GM19467 (cell line): Measurements from ENCODE around the gene MED9.
"Not testable (repeated sequence)": the region's sequence is repeated elsewhere in the genome, so short reads cannot be mapped to it uniquely, and the experiment has no call there.

Source experiments
- ATAC-seq: cut with Tn5 transposase; IDR thresholded peaks from one replicate; pipeline ENCODE4 v1.9.1; 2021; ENCODE audit warnings: mild to moderate bottlenecking, moderate library complexity; ENCODE audit not compliant: unreplicated experiment

The MED9 gene

DNA sequence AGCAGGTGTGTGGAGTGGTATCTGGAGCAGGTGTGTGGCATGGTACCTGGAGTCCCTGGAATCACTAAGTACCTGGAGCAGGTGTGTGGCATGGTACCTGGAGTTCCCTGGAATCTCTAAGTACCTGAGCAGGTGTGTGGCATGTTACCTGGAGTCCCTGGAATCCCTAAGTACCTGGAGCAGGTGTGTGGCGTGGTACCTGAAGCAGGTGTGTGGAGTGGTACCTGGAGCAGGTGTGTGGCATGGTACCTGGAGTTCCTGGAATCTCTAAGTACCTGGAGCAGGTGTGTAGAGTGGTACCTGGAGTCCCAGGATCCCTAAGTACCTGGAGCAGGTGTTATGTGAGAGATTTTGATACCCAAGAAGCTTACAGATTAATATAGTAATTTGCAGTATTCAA lies 22.1 kb upstream of the MED9 start:
- not testable (repeated sequence) for ATAC-seq

DNA sequence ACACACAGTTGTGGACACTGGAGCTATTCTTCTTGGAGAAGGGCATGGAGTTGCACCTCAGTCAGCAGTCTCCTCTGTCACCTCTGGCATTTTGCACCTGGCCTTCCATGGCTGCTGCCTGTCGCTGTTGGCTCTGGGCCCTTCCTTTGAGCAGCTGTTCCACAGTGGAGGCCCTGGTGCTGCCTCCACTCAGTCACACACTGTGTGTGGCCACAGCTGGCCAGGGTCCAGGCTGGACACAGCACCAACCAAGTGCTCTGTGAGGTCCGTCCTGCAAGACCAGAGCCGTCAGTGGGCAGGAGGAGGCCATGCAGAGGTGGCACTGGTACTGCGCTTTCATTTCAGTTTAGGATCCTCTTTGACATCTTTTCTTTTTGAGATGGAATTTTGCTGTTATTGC lies 21.6 kb upstream of the MED9 start:
- ATAC-seq, result no peak

DNA sequence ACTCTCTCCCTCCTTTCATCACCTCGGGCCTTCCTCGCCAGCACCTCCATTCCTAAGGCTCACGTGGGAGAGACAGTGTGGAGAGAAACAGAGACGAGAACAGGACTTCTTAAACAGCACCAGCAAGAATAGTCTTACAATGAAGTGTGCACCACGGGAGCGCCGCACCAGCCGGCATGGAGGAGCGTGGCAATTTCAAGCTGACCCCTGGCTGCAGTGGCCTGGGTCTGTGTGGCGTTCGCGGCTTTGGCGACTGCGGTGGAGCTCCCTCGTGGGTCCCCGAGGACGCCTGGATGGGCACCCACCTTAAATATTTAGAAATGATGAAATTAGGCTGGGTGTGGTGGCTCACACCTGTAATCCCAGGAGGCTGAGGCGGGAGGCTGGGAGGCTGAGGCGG lies 20.5 kb upstream of the MED9 start:
- ATAC-seq, result no peak

DNA sequence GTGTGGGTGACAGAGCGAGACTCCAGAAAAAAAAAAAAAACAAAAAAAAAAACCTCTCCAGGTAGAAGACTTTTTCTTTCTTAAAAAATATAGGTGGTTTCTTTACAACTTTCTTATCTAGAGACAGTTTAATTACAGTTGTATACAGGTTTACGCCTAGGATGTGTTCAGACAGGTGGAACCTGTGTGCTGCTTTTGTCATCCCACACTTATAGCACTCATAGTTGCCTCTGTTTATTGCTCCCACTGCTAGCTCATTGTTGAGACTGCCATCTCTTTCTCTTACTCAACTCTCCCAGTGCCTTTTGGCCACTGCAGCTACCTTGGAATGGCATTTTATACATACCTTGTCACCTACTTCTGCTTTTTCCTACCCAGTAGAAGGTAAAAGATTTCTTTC lies 19.1 kb upstream of the MED9 start:
- ATAC-seq, result no peak

DNA sequence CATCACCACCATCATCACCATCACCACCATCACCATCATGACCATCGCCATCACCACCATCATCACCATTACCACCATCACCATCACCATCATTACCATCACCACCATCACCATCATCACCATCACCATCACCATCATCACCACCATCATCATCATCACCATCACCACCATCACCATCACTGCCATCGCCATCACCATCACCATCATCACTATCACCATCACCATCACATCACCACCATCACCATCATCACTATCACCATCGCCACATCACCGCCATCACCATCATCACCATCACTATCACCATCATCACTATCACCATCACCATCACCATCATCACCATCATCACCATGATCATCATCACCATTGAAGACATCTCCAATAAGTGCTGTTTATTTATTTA lies 16.8 kb upstream of the MED9 start:
- ATAC-seq, result no peak

DNA sequence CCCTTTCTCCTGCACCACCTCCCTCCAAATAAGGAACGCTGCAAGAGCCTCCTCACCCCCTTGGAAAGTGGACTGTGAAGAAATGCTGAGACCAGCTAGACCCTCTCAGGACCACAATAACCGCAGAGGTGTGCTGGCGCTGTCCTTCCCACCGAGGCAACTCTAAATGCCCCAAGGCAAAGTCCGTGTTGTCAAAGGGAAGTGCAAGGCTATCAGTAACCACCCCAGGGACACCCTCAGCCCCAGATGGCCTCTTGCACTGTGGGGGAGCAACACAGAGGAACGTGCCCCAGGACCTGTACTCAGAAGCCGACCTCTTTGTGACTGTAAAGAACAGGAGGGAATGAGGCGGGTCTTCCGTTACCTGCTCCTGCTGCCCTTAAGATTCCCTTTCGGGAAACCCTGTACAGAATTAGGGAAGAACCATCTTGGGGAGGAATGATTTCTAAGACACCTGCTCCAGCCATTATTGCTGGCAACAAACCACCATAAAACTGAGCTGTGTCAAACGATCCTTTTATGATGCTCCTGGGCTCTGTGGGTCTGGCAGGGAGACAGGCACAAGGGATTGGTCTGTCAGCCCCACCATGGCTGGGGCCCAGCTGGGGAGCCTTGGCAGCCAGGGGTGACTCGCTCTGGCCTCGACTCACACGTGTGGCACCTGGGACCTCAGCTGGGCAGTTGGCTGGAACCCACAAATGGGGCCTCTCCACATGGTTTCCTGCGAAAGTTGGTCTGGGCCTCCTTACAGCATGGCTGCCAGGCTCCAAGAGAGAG lies 14.6 kb upstream of the MED9 start:
- no peak for ATAC-seq

DNA sequence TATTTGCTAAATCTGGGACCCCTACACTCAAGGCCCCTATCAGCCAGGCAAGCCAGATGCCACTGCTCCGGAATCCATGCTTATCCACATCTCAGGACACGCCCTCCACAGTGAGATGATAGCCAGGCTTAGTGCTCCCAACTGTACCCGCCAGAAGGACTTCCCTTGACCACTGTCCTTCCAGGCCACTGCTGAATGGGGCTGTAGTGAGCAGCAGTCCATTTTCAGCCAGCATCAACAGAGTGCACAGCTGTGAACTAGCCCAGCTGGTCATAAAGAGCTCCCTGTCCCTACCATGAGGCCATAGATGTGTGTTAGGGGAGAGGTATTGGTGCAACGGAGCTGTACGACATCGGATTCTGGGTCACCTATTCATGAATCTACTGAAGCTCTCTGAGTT lies 13.0 kb upstream of the MED9 start:
- ATAC-seq, result no peak

DNA sequence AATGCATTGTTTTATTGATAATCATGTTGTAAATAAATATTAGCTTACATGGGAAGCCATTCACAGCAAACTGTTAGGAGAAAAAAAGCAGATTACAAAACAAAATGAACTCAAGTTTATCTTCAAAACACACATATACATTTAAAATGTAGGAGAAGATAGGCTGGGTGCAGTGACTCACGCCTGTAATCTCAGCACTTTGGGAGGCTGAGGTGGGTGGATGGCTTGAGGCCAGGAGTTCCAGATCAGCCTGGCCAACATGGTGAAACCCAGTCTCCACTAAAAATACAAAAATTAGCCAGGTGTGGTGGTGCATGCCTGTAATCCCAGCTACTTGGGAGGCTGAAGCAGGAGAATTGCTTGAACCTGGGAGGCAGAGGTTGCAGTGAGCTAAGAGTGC lies 10.9 kb upstream of the MED9 start:
- ATAC-seq, result not testable (repeated sequence)

DNA sequence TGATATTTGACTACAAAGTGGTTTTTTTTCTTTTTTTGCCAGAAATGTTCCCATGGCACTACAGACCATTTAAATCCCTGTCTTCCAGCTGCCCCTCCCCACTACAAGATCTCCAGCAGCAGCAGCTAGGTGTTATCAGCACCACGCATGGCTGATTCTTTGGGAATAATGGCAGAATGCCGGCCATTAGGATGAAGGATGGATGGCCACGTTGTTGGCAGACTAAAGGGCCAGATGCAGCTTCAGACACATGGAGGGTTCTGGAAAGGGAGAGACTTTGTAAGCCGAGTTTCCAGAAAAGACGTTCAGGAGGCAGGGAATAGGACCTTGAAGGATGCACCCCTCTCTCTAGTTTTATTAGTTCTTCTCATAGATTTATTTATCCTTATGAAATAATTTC lies 10.3 kb upstream of the MED9 start:
- ATAC-seq, result no peak

DNA sequence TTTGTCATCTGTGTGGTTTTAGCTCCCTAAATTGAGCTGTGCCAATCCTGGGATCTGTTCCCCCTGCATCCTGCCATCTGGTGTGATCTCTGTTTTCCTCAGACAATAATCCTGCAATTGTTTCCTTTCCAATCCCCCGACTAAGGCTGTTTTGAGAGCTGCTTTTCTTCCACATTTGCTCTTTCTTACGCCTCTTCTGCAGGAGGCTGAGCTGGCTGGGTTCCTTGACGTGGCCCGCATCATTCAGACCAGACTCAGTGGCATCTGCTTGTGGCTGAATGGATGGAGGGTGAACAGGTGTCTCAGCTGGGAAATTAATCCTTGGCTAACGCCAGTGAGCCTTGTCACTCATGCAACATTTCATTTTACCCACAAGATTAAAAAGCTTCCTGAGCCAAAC lies 9.8 kb upstream of the MED9 start:
- no peak for ATAC-seq

DNA sequence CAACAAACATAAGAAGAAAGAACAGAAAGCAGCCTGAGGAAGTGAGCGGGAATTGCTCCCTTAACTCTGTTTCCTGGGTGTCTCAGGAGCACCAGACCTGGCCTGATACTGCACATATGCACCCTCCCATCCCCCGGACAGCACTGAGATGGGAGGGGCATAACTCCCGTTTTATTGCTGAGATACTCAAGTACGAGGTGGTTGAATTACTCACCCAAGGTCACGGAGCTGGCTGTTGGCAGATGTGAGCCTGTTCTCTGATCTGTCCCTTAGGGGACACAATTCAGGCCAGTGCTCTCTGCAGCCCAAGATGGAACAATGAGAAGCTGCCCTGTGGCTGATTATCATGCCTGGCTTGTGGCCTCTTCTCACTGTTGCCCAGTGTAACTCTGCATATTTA lies 9.1 kb upstream of the MED9 start:
- ATAC-seq, result no peak

DNA sequence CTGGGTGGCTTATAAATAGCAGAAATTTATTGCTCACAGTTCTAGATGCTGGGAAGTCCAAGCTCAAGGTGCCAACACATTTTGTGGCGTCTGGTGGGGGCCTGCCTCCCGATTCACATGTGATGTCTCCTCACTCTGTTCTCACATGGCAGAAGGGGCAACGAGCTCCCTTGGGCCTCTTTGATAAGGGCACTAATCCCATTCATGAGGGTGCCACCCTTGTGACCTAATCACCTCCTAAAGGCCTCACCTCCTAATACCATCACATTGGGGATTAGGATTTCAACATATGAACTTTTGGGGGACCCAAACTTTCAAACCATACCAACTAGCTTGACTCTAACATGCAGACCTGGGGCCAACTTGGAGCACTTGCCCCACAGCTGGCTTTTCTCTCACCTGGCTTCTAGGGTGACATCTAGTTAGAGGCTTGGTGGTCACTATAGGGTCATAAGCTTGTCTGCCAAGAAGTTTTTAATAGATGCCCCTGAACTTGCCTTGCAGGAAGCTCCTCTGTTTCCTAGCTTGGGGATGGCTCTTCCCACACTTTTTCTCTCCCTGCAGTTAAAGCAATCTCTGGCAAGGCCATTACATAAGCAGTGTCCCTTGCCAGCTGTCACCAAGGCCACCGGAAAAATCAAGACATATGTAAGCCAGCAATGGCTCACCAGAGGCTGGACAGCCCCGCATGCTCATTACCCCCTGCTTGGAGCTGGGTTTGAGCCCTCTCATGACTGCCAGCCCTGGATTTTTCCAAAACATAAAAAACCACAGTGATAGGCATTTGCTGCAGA lies 8.4 kb upstream of the MED9 start:
- ATAC-seq, result no peak

DNA sequence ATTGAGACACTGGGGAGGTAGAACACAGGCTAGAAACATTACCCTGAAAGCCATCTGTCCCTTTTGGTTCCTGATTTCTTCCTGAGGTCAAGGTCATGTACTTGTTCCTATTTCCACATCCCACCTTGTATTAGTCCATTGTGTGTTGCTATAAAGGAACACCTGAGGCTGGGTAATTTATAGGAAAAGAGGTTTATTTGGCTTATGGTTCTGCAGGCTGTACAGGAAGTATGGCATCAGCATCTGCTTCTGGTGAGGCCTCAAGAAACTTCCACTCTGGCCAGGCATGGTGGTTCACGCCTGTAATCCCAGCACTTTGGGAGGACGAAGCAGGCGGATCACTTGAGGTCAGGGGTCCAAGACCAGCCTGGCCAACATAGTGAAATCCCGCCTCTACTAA lies 7.4 kb upstream of the MED9 start:
- no peak for ATAC-seq

DNA sequence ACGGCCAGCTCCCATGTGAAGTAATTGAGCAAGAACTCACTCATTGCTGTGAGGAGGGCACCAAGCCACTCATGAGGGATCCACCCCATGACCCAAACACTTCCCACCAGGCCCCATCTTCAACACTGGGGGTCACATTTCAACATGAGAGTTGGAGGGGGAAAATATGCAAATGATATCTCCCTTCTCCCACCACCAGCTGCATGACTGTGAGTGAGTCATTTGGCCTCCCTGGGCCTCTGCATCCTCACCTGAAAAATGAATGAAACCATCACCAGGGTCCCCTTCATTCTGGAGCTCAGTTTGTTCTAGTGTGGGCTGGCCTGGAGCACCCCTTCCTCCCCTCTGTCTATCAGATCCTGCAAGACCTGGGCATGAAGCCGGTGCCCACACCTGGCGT lies 6.8 kb upstream of the MED9 start:
- no peak for ATAC-seq

DNA sequence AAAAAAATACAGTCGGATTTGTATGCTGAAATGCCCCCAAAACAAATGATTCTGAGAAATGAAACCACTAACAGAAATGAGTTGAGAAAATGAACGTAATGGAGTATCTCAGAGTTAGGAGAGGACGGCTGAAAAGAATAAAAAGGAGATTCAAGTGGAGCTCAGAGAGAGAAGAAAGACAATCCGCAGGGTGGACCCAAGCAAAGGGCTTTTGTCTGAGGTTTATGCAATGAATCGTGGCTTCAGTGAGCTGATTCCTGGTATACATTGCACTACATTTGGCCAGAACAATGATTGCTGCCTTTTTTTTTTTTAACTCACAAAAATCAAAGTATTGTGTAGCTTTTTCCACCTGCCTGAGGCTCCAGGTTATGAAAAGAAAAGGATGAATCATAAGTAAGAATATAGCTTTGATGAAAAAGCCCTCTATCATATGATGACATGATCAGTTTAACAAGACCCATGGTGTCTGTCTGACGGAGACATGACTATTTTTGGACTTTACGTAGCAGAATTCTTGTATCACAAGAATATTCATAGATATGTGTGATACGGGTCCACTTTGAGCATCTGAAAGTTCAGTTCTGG lies 4.4 kb upstream of the MED9 start:
- ATAC-seq, result no peak

DNA sequence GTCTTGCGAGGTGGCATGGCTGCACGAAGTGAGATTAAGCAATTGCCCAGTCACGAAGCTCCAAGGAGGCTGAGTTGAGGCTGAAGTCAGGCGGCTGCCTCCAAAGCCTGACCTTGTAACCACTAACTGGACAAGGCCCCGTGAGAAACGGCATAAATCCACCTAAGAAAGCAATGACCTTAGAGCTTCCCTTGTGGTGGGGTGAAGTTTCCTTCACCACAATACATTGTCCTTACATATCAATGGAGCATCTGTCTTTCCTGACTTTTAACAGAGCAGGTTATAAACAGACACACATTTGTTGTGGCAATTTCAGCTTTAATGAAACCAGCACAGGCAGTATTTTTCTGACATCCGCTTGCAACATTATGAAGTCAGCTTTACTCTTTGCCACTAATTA lies 2.5 kb upstream of the MED9 start:
- ATAC-seq, result no peak

DNA sequence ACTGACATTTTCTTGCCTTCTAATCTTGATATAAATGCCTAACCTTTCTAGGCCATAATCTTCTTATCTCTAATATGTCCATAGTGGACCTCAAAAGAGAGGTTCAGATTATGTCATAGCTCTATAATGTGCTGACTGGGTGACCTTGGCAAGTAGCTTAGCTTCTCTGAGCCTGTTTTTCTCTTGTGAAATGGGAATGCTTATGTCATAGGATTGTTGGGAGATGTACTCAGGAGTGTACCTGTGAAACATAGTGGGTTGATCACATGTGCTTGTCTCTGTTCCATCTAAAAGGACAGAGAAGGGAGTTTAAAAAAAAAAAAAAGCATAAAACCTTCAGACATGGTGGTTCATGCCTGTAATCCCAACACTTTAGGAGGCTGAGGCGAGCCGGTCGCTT lies 2.4 kb downstream of the MED9 start:
- ATAC-seq, result no peak

DNA sequence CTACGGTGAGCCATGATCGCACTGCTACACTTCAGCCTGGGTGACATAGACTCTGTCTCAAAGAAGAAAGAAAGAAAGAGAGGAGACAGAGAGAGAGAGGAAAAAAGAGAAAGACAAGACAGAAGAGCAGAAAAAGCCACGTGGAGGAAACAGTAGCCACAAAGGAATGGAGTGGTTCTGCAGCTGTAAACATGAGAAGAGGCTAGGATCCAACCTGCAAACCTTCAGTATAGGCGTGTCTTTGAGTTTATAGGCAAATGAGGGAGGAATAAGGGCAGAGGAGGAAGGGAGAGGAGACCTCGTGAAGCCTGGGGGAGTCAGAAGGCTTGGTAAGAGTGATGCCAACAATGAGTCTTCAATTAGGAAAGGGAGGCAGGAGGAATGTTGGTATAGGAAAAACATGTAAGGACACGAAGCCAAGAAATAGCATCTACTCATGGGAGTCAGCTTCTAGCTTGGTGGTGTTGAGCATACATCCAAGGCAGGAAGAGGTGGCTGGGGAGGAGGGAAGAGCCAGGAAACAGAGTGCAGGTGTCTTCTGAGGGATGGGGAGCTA lies 3.9 kb downstream of the MED9 start:
- ATAC-seq, result no peak

DNA sequence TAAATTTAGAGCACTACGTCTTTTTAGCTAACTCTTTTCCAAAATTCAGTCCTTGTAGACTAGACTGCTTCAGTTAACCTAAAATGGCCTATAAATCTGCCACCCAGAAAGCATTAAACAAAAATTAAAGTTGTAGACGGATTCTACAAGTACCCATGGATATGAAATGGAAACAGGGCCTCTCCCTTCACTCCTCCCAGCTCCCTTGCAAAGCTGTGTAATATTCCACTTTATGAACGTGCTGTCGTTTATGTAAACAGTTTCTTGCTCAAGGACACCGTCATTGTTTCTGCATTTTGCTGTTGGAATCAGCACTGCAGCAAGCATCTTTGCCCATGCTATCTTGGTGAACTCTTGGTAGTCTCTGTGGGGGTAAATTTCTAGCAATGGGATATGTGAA lies 5.1 kb downstream of the MED9 start:
- no peak for ATAC-seq

DNA sequence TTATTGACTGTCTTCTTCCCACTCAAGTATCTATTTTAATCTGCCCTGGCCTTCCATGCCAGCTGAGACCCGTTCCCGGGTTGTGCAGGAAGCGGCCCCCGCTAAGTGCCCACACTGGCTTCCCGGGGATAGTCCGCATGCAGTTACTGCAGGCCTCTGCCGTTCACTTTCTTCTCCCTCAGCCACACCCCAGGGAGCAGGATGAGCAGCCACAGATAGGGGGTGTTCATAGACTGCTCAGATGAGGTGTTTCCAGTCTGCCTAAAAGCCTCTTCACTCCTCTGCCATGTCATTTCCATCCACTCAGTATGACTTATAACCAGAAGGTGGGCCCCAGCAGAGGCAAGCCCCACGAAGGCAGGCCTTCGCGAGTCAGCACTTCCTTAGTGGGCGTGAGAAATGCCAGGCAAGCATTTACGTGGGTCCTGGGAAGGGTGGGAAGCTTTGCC lies 7.7 kb downstream of the MED9 start:
- no peak for ATAC-seq

DNA sequence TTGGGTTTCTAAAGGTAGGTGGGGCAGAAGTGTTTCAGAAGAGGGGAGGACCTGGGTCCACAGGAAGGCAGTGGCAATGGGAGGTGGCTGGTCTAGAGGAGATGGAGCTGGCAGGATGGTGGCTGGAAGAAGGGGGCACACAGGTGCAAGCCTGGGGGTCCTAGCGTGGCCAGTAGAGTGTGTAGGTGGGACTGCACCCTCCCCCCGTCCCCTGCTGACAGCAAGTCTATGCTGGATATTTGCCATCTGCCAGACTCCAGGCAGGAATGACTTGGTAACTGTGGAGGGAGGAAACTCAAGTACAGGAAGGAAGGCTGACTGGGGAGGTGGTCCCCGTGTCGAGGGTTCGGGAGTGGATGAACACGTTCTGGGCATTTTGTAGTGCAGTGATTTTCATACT lies 8.6 kb downstream of the MED9 start:
- ATAC-seq, result no peak

DNA sequence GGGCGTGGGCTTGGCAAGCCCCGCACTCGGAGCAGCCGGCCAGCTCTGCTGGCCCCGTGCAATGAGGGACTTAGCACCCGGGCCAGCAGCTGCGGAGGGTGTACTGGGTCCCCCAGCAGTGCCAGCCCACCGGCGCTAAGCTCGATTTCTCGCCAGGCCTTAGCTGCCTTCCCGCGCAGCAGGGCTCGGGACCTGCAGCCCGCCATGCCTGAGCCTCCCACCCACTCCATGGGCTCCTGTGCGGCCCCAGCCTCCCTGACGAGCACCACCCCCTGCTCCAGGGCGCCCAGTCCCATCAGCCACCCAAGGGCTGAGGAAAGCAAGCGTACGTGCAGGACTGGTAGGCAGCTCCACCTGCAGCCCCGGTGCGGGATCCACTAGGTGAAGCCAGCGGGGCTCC lies 9.6 kb downstream of the MED9 start:
- not testable (repeated sequence) for ATAC-seq
